Stimulated activated CD8-positive, alpha-beta memory T cell treated with anti-CD3 and anti-CD28 coated beads, Interleukin-4, amount 100 ng/mL, for 1 hour (primary cell): ENCODE results near the gene GRM6.

Experiments
- DNase-seq, 2 donors: peaks; one replicate each; pipeline ENCODE4 v3.0.0-alpha.2; 2020; ENCODE audit warnings: low read depth in 2 of 2, low spot score in 1 of 2

The GRM6 gene

GRCh38 chr5:178994580-178995340, at the start of gene GRM6:
Gene GRM6 (minus strand): TSS chr5:178995320. CDS start chr5:178994944, 376 bp downstream.
- no peak for DNase-seq

DNA sequence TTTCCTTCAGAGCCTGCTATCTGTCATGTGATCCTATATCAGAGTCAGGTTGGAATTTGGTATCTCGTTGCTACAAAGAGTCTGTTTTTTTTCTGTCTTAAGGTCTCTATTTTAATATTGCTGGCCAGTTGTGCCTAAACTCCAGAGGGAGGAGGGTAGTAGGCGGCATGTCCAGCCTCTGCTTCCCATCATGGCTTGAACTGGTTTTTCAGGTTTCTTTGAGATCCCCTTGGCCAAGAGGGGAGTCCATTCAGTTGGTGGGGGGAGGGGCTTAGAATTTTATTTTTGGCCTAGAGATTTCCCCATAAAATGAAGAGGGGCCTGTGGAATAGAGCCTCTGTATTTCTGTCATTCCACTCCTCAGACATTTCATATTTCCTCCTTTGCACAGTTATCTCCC, 49.6 kb upstream of the GRM6 start:
- no peak for DNase-seq

- DNase-seq: no peak
Observed at GRCh38 chr5:179033004-179033580, 38.0 kb upstream of the GRM6 start.

GRCh38 chr5:179023528-179024189, 28.5 kb upstream of the GRM6 start, which contains the start of gene ZNF879:
Gene ZNF879 (plus strand): TSS chr5:179023804. CDS start chr5:179025005, 1,201 bp downstream.
- peak; percentile 84 to 90 for DNase-seq

DNA sequence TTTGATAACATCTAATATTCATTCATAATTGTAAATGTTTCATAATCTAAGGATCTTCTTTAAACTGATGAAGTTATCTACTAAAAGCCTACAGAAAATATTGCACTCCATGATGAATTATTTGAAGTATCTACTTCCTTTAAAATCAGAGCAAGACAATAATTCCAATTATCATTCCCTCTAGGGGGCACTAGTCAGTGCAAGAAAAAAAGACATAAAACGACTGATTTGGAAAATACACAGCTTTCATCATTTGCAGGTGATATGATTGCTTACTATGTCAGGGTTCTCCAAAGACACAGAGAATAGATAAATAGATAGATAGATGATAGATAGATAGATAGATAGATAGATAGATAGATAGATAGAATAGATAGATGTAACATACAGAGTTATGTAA, 13.5 kb upstream of the GRM6 start:
- no peak for DNase-seq

GRCh38 chr5:179006564-179006963, 11.4 kb upstream of the GRM6 start:
- DNase-seq: no peak

GRCh38 chr5:178998441-178998840, 3.3 kb upstream of the GRM6 start:
- no peak for DNase-seq

- DNase-seq: no peak
Observed at GRCh38 chr5:178997191-178997590, 2.1 kb upstream of the GRM6 start.

DNA sequence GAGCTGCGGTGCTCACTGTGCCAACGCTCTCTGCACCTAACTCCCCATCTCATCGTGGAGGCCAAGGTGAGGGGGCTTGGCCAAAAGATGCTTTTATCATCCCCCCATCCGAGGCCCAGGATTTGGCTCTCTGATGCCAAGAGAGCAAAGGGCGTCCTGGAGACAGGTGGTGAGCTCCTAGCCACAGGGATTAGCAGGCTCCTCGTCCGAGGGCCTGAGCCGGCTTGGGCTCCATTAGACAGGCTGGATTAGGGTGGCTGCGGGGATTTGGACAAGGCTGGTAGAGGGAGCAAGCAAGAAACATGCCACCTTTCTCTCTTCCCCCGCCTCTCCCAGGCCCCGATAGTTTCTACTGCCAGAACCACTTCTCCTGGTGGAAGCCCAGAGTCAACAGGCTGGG, 1.0 kb upstream of the GRM6 start:
- no peak for DNase-seq

- no peak for DNase-seq
Observed at GRCh38 chr5:178995341-178995690, 196 bp upstream of the GRM6 start.

GRCh38 chr5:178993955-178994579, 1.1 kb downstream of the GRM6 start:
- no peak for DNase-seq

DNA sequence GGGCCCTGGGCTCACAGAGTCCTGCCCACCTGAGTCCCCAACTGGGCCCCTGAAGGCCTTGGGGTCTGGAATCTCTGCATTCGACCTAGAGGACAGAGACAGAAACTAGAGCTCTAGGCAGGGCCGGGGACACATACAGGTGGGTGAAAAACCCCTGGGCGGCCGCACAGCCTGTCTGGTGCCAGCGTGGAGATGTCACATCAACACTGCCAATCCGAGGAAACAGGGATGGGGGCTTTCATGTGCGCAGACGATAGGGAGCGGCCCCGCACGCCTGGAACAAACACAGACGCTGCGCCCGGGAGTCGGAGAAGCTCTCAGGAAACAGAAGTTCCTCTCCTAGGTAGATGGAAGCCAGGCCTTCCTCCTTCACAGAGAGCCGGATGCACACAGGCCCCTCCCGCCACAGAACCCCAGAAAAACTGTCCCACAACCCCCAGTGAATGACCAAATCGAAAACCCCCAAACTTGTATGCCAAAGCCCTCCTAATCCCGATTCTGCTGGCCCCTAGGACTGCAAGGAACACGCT, 1.8 kb downstream of the GRM6 start:
- DNase-seq: no peak

- DNase-seq: no peak
Observed at GRCh38 chr5:178992291-178992895, 2.7 kb downstream of the GRM6 start.

DNA sequence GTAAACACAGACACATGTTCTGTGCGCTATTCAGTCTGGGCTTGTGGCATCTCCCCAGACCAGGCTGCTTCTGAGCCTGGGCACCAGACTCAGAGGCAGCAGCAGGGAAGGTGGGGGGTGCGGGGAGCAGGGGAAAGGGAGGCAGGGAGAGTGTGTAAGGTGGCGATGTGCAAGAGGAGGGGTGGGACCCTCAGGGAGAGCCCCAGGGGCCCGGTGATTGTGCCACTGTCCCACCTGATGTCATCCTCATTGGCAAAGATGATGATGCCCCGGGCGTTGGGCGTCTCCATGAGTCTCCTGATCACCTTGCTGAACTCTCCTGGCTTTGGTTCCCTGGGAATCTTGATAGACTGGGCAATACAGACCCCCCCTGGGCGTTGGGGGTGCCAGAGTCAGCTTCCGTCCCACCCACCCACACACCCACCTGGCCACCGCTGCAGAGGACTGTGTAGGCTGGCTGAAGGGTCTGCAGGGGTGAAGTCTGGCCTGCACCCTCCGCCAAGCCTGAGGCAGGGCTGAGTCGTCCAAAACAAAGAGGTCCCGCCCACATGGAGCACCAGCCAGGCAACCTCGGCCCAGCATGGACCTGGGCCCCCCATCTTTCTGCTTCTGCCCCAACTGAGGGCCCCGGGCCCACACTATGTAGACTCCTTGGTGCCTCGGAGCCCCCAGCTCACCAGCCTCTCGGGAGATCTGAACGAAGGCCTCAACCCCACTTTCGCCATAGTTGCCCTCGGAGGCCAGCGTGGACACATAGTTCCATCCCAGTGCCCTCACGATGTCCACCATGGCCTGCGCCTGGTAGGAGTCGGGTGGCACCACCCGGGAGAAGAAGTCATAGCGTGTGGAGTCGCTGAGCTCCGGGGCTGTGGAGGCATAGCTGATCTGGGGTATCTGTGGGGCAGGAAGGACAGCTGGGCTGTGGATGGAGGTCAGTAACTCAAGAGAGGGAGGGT, 3.7 kb downstream of the GRM6 start:
- DNase-seq: no peak

DNA sequence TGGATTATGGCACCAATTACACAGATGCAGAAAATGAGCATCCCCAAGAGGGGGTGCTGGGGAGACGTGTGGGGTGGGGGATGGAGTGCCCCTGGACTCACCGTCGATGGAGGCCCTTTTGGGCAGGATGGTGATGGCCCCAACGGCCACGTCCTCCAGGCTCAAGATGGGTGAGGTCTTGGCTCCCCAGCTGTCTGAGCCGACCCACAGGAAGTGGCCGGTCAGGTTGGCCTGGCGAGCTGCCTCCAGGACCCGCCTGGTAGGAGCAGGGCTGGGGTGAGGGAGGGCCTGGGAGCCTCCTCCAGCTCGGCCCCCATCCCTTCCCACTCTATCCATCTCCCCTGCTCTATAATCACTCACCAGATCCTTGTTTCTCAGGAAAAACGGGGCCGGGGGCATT, 4.6 kb downstream of the GRM6 start:
- DNase-seq: no peak

DNA sequence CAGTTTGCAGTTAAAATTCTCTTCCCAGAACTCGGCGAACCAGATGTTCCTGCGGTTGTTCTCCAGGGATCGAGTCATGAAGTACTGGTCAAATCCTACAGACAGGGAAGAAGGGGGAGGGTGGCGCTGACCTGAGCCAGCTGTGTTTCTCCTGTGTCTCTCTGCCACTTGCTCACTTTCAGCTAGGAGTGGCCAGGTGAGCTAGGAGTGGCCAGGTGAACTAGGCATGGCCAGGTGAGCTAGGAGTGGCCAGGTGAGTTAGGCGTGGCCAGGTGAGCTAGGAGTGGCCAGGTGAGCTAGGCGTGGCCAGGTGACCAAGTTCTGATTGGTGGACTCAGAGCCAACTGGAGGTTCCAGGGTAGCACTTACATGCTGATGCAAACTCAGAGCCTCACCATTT, 5.8 kb downstream of the GRM6 start:
- no peak for DNase-seq

DNA sequence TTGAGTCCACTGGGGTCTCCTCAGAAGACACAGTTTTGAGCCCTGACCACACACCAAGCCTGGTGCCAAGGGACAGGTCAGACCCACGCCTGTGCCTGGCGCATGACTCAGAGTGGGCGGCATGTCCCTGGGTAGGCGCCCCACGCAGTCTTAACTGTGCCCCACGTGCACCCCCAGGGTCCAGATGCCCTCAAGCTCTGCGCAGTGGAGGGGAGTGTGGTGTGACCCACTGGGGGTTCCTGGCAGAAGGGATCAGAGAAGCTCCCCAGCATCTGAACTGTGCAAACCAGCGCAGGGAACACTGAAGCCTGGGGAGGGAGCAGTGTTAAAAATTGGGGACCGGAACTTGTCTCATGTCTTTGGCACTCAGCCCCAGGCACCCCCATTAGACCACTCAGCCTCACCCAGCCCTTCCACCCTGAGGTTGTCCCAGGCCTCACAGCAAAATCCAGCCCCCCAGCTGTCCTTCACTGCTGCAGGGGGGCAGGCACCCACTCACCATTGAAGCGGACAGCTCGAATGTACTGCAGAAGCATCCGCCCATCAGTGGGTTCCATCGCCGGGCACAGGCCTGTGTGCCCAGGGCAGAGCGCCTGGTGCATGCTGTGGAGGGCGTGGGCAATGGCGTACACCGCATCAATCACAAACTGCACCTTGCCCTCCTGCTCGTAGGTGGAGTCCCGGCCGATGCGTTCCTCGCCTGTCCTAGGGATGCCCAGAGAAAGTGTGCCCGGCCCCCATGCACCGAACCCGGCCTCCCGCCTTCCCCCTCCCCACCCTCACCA, 6.5 kb downstream of the GRM6 start:
- no peak for DNase-seq

- no peak for DNase-seq
Observed at GRCh38 chr5:178986326-178986960, 8.7 kb downstream of the GRM6 start.
